GM12891 (cell line): Measurements from ENCODE around the gene SDK1.

Source experiments
- DNase-seq: peaks from one replicate; pipeline ENCODE4 v3.0.0; 2011; ENCODE audit warnings: low spot score; ENCODE audit not compliant: insufficient read length
- FAIRE-seq: peaks from 2 replicates; lab custom pipeline; 2011; peaks lifted over from hg19 to GRCh38; lab: Jason Lieb, UNC
- PAX5 ChIP-seq: IDR thresholded peaks from 2 replicates; pipeline ENCODE4 v1.6.1; 2011; ENCODE audit warnings: low read length, moderate library complexity, mild to moderate bottlenecking; ENCODE audit not compliant: insufficient read depth, severe bottlenecking
- POLR2A ChIP-seq: IDR thresholded peaks from 2 replicates; pipeline ENCODE4 v1.6.1; 2011; ENCODE audit warnings: low read depth, low read length, control low read depth
- POLR2AphosphoS5 ChIP-seq: IDR thresholded peaks from 2 replicates; pipeline ENCODE4 v1.6.1; 2011; ENCODE audit warnings: low read depth, low read length, control low read depth
- POU2F2 ChIP-seq: IDR thresholded peaks from 2 replicates; pipeline ENCODE4 v1.6.1; 2011; ENCODE audit warnings: low read depth, mild to moderate bottlenecking, control low read depth, low read length, moderate library complexity
- SPI1 ChIP-seq: IDR thresholded peaks from 2 replicates; pipeline ENCODE4 v1.6.1; 2011; ENCODE audit warnings: low read depth, low read length, control low read depth
- TAF1 ChIP-seq: IDR thresholded peaks from 2 replicates; pipeline ENCODE4 v1.6.1; 2011; ENCODE audit warnings: low read depth, low read length, control low read depth

The SDK1 gene

GRCh38 chr7:3896169-3896765 is 595.2 kb downstream of the SDK1 start:
- FAIRE-seq, result no peak
- TF ChIP-seq POLR2AphosphoS5 (no peak), POU2F2 (no peak), POLR2A (no peak), TAF1 (no peak), PAX5 (no peak), SPI1 (no peak)
- DNase-seq, result no peak

GRCh38 chr7:3897430-3898372 is 596.6 kb downstream of the SDK1 start:
- peak; percentile 16 for FAIRE-seq
- TF ChIP-seq POU2F2 (no peak), TAF1 (no peak), PAX5 (no peak), SPI1 (no peak), POLR2A (no peak), POLR2AphosphoS5 (no peak)
- peak; percentile 20 for DNase-seq

- DNase-seq (no peak), FAIRE-seq (no peak)
- no peak for TF ChIP-seq TAF1
- no peak for TF ChIP-seq POU2F2
- no peak for TF ChIP-seq PAX5
Observed at GRCh38 chr7:3899559-3899991, 598.5 kb downstream of the SDK1 start.

GRCh38 chr7:3908153-3908552 is 607.1 kb downstream of the SDK1 start:
- TF ChIP-seq POLR2A (no peak), SPI1 (no peak), TAF1 (no peak), POLR2AphosphoS5 (no peak), PAX5 (no peak), POU2F2 (no peak)
- FAIRE-seq, result no peak

GRCh38 chr7:3909128-3909527 is 608.1 kb downstream of the SDK1 start:
- DNase-seq, result no peak
- TF ChIP-seq PAX5 (no peak), TAF1 (no peak), POU2F2 (no peak), SPI1 (no peak), POLR2A (no peak), POLR2AphosphoS5 (no peak)
- no peak for FAIRE-seq

More at GRCh38 chr7:3908153-3908552, 607.1 kb downstream of the SDK1 start:
- DNase-seq, result no peak

GRCh38 chr7:3910054-3910453 is 609.0 kb downstream of the SDK1 start:
- DNase-seq (no peak), FAIRE-seq (no peak)
- TF ChIP-seq POLR2AphosphoS5 (no peak), SPI1 (no peak), TAF1 (no peak), POU2F2 (no peak), PAX5 (no peak), POLR2A (no peak)

- FAIRE-seq (no peak), DNase-seq (no peak)
- no peak for TF ChIP-seq POLR2AphosphoS5
- TF ChIP-seq SPI1, result no peak
Observed at GRCh38 chr7:3911685-3912084, 610.6 kb downstream of the SDK1 start.

GRCh38 chr7:3912291-3912690 is 611.2 kb downstream of the SDK1 start:
- DNase-seq, result no peak
- FAIRE-seq, result no peak

GRCh38 chr7:3914051-3914775 is 613.2 kb downstream of the SDK1 start:
- TF ChIP-seq SPI1, result no peak
- TF ChIP-seq POLR2A, result no peak
- TF ChIP-seq PAX5, result no peak
- no peak for TF ChIP-seq POLR2AphosphoS5
- no peak for TF ChIP-seq POU2F2
- TF ChIP-seq TAF1, result no peak
- FAIRE-seq, result no peak
- no peak for DNase-seq

More at GRCh38 chr7:3912291-3912690, 611.2 kb downstream of the SDK1 start:
- TF ChIP-seq POLR2AphosphoS5 (no peak), POU2F2 (no peak), POLR2A (no peak), TAF1 (no peak), SPI1 (no peak), PAX5 (no peak)
